K562 (cell line): ENCODE data around the gene STAG2. TPM values are rescaled to one million over a fixed set of nuclear protein-coding genes. Genes with fewer than 3 reads are reported as not detected.
"Not testable (repeated sequence)": the region's sequence is repeated elsewhere in the genome, so short reads cannot be mapped to it uniquely, and the experiment has no call there.

Experiments used
- ATAC-seq: fragments of 200-7000 bp; cut with Tn5 transposase; 3 replicates; pipeline ENCODE4 v1.9.1; 2020; ENCODE audit warnings: moderate library complexity
- BruUV-seq: library from RNA; stranded (reverse); fragments of 400-500 nt; replicated peaks from 2 replicates; lab custom pipeline; 2021; lab: Mats Ljungman, UMichigan
- CTCF ChIA-PET: fragments of 300-600 bp; formaldehyde crosslinking; extraction: SDS; loops from one replicate; lab custom pipeline; 2021; ENCODE audit warnings: low intra/inter-chr PET ratio; lab: Yijun Ruan, JAX
- POLR2A ChIA-PET: fragments of 300-600, 350-650 bp; sonication (Branson Sonifier 250); formaldehyde crosslinking; extraction: SDS; loops from one replicate; lab custom pipeline; 2021; ENCODE audit warnings: antibody characterized with exemption, inconsistent platforms; lab: Yijun Ruan, JAX
- DNase-seq, 4 experiments: peaks; one replicate each; pipeline versions ENCODE4 v3.0.0 to v3.0.0-alpha.2; 2011 to 2018; ENCODE audit warnings: low spot score in 3 of 4, mixed read lengths in 3 of 4; ENCODE audit errors: extremely low read depth in 1 of 4
- FAIRE-seq: peaks from 2 replicates; lab custom pipeline; 2011; peaks lifted over from hg19 to GRCh38; lab: Jason Lieb, UNC
- H2AFZ ChIP-seq: 2 replicates; pipeline ENCODE4 v1.6.0; 2011; ENCODE audit warnings: low read depth, low read length, control low read depth, inconsistent platforms
- H3K27ac ChIP-seq: fragments of 200-600 bp; 3 replicates; pipeline ENCODE4 v1.8.0; 2011; ENCODE audit warnings: low read depth, mild to moderate bottlenecking, control low read depth, inconsistent platforms, low read length, moderate library complexity, mixed read lengths; ENCODE audit errors: extremely low read depth
- H3K27me3 ChIP-seq, 2 experiments: fragments of 300-600 bp in 1 of 2; 2 replicates in 1 of 2; 3 replicates in 1 of 2; pipeline versions ENCODE4 v1.6.0 to v1.8.0; 2011; ENCODE audit warnings: inconsistent platforms in 2 of 2, low read length in 2 of 2, mild to moderate bottlenecking in 1 of 2, mixed read lengths in 1 of 2, moderate library complexity in 1 of 2; ENCODE audit not compliant: control insufficient read depth in 2 of 2, insufficient read depth in 2 of 2
- H3K36me3 ChIP-seq: fragments of 300-600 bp; 3 replicates; pipeline ENCODE4 v1.8.0; 2011; ENCODE audit warnings: mild to moderate bottlenecking, low read length, inconsistent platforms; ENCODE audit not compliant: control insufficient read depth, insufficient read depth
- H3K4me1 ChIP-seq, 2 experiments: fragments of 200-600 bp in 1 of 2; replicated peaks in 1 of 2; 2 replicates in 1 of 2; 3 replicates in 1 of 2; pipeline versions ENCODE4 v1.5.1 to v1.8.0; 2011; ENCODE audit warnings: inconsistent platforms in 2 of 2, low read length in 2 of 2, mild to moderate bottlenecking in 1 of 2, mixed read lengths in 1 of 2, moderate library complexity in 1 of 2; ENCODE audit not compliant: control insufficient read depth in 2 of 2, insufficient read depth in 2 of 2
- H3K4me2 ChIP-seq: 2 replicates; pipeline ENCODE4 v1.6.1; 2011; ENCODE audit warnings: low read length, control low read depth, inconsistent platforms, mixed read lengths; ENCODE audit not compliant: insufficient read depth
- H3K4me3 ChIP-seq: fragments of 200-600 bp; sonication (generic), shearing (Covaris generic); 2 replicates; pipeline ENCODE4 v1.5.1; 2016; ENCODE audit warnings: control low read depth, inconsistent platforms
- H3K79me2 ChIP-seq: fragments of 200-600 bp; 3 replicates; pipeline ENCODE4 v1.8.0; 2011; ENCODE audit warnings: low read length, inconsistent platforms; ENCODE audit not compliant: control insufficient read depth, insufficient read depth
- H3K9ac ChIP-seq, 2 experiments: 2 replicates each; pipeline versions ENCODE4 v1.6.0 to v1.6.1; 2011; ENCODE audit warnings: low read depth in 2 of 2, low read length in 2 of 2, control low read depth in 1 of 2, inconsistent platforms in 1 of 2, mild to moderate bottlenecking in 1 of 2, mixed read lengths in 1 of 2; ENCODE audit not compliant: insufficient read depth in 1 of 2
- H3K9me1 ChIP-seq: one replicate; pipeline ENCODE4 v1.6.0; 2011; ENCODE audit warnings: inconsistent platforms, mild to moderate bottlenecking, low read length, moderate library complexity; ENCODE audit not compliant: control insufficient read depth, insufficient read depth
- H3K9me3 ChIP-seq: replicated peaks from 2 replicates; pipeline ENCODE4 v1.5.1; 2011; ENCODE audit warnings: low read depth, low read length, inconsistent platforms; ENCODE audit not compliant: control insufficient read depth, insufficient read depth
- H4K20me1 ChIP-seq: replicated peaks from 2 replicates; pipeline ENCODE4 v1.6.1; 2011; ENCODE audit warnings: low read length, inconsistent platforms, mixed read lengths; ENCODE audit not compliant: control insufficient read depth, insufficient read depth
- ETV5 ChIP-seq: sonication (generic); formaldehyde crosslinking; IDR thresholded peaks from 2 replicates; pipeline ENCODE4 v1.4.0; 2020; ENCODE audit warnings: low read depth, mild to moderate bottlenecking, missing genetic modification reagents
- HDAC1 ChIP-seq, 2 experiments: fragments of 450-650 bp; IDR thresholded peaks; 2 replicates each; pipeline ENCODE4 v1.6.1; 2016 to 2017; ENCODE audit warnings: inconsistent platforms in 1 of 2, mild to moderate bottlenecking in 1 of 2, moderate library complexity in 1 of 2
- HNRNPH1 ChIP-seq: fragments of 200-400 bp; formaldehyde crosslinking; optimal IDR thresholded peaks from 2 replicates; pipeline ENCODE3; 2017; ENCODE audit warnings: low read depth, mild to moderate bottlenecking, low read length, moderate library complexity
- MTF1 ChIP-seq: fragments of 250-450 bp; sonication (Bioruptor Pico); IDR thresholded peaks from 2 replicates; pipeline ENCODE4 v1.9.0; 2021; ENCODE audit warnings: moderate library complexity, mild to moderate bottlenecking, inconsistent platforms, borderline replicate concordance
- PHF20 ChIP-seq: fragments of 450-650 bp; IDR thresholded peaks from 2 replicates; pipeline ENCODE4 v1.6.1; 2018; ENCODE audit not compliant: partially characterized antibody
- POLR2B ChIP-seq: fragments of 450-650 bp; IDR thresholded peaks from 2 replicates; pipeline ENCODE4 v1.6.1; 2018; ENCODE audit warnings: low read depth; ENCODE audit not compliant: partially characterized antibody
- RCOR1 ChIP-seq, 2 experiments: IDR thresholded peaks; 2 replicates each; pipeline ENCODE4 v1.6.1; 2012; ENCODE audit warnings: low read depth in 2 of 2, low read length in 2 of 2, borderline replicate concordance in 1 of 2, improper control_type of control experiment in 1 of 2
- RNF2 ChIP-seq: sonication (generic); IDR thresholded peaks from 2 replicates; pipeline ENCODE4 v1.6.1; 2016
- SMAD4 ChIP-seq: fragments of 250-450 bp; sonication (Bioruptor Pico); conservative IDR thresholded peaks from 2 replicates; pipeline ENCODE4 v1.8.0; 2021; ENCODE audit warnings: inconsistent platforms, mild to moderate bottlenecking, moderate library complexity
- TEAD1 ChIP-seq, 2 experiments: fragments of 450-650 bp in 1 of 2; sonication (generic) in 1 of 2; formaldehyde crosslinking; IDR thresholded peaks; 2 replicates each; pipeline versions ENCODE4 v1.4.0 to v1.8.0; 2020 to 2022; ENCODE audit warnings: mild to moderate bottlenecking in 2 of 2, missing genetic modification reagents in 1 of 2
- ZNF146 ChIP-seq: IDR thresholded peaks from one replicate; pipeline ENCODE4 v1.6.1; 2018; ENCODE audit warnings: missing compliant biosample characterization; ENCODE audit not compliant: unreplicated experiment
- WGBS: fragments of 100-300 bp; shearing (Covaris generic); methylation state at CpG from one replicate; pipeline ENCODE4 v1.1.6; 2016; ENCODE audit warnings: low coverage, mixed read lengths; ENCODE audit not compliant: insufficient coverage; ENCODE audit errors: missing lambda C conversion rate; 5-methylcytosine and 5-hydroxymethylcytosine counted together
- in situ Hi-C: fragments of 300-500 bp; cut with MboI; formaldehyde crosslinking; loops from 4 replicates; pipeline ENCODE4 v1.15.0; 2018; ENCODE audit warnings: inconsistent platforms, mixed read lengths
- intact Hi-C: fragments of 100-400 bp; cut with micrococcal nuclease; formaldehyde crosslinking; loops from 2 replicates; pipeline ENCODE4 v1.14.2; 2022
- polyA plus RNA-seq, 8 experiments: library from polyadenylated mRNA; depleted of rRNA in 4 of 8; stranded (reverse) in 5 of 8; unstranded in 3 of 8; fragments of >200 nt; fragmentation: Nextera tagmentation in 2 of 8; fragmentation: Illumina TruSeq in 1 of 8; extraction: Ambion mirVana in 2 of 8; extraction: Trizol in 1 of 8; gene quantifications; 2 replicates each; pipeline versions ENCODE4 v1.2.1 to v1.2.3, GENCODE V29; 2011 to 2014; ENCODE audit warnings: inconsistent platforms in 1 of 8, missing spikeins in 1 of 8
- total RNA-seq, 7 experiments: library from RNA; depleted of rRNA in 6 of 7; stranded (reverse); fragments of >200 nt in 6 of 7; fragmentation: Illumina TruSeq in 2 of 7; extraction: Trizol in 2 of 7; gene quantifications; 2 replicates each; pipeline versions ENCODE4 v1.2.1 to v1.2.3, GENCODE V29; 2011 to 2021; ENCODE audit warnings: low replicate concordance in 1 of 7
- TF ChIP-seq, protein P1 (sequence below): fragments of 150-350 bp; conservative IDR thresholded peaks from 2 replicates; pipeline ENCODE4 v1.6.1; 2014; ENCODE audit warnings: low read length

Gene STAG2
- total and polyA plus RNA-seq, 9 of the 15 experiments (the other 6 are each of a cell fraction or from before 2014, with no cell fraction given), result 40.3 to 133 (median 90.1) TPM

DNA sequence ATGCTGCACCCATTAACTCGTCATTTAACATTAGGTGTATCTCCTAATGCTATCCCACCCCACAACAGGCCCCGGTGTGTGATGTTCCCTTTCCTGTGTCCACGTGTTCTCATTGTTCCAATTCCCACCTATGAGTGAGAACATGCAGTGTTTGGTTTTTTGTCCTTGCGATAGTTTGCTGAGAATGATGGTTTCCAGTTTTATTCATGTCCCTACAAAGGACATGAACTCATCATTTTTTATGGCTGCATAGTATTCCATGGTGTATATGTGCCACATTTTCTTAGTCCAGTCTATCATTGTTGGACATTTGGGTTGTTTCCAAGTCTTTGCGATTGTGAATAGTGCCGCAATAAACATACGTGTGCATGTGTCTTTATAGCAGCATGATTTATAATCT, 143.0 kb downstream of the STAG2 start:
- CTCF ChIA-PET, H3K9me3 ChIP-seq, H3K4me2 ChIP-seq, H3K79me2 ChIP-seq, BruUV-seq, in situ Hi-C loops, intact Hi-C loops, H3K27ac ChIP-seq, H2AFZ ChIP-seq, DNase-seq, H3K9me1 ChIP-seq, H3K4me1 ChIP-seq, H3K27me3 ChIP-seq, ATAC-seq, H4K20me1 ChIP-seq, POLR2A ChIA-PET, H3K4me3 ChIP-seq, H3K9ac ChIP-seq, FAIRE-seq: not testable (repeated sequence)
- 88% methylated on average over 6 of the region's 7 CpGs for WGBS
- TF ChIP-seq ZNF146 (CRISPR knock-in tag), result peak; percentile 77
- peaks cover 18% of the 10 kb centered on the region; the same call in 1 of the 3 replicates for H3K36me3 ChIP-seq

DNA sequence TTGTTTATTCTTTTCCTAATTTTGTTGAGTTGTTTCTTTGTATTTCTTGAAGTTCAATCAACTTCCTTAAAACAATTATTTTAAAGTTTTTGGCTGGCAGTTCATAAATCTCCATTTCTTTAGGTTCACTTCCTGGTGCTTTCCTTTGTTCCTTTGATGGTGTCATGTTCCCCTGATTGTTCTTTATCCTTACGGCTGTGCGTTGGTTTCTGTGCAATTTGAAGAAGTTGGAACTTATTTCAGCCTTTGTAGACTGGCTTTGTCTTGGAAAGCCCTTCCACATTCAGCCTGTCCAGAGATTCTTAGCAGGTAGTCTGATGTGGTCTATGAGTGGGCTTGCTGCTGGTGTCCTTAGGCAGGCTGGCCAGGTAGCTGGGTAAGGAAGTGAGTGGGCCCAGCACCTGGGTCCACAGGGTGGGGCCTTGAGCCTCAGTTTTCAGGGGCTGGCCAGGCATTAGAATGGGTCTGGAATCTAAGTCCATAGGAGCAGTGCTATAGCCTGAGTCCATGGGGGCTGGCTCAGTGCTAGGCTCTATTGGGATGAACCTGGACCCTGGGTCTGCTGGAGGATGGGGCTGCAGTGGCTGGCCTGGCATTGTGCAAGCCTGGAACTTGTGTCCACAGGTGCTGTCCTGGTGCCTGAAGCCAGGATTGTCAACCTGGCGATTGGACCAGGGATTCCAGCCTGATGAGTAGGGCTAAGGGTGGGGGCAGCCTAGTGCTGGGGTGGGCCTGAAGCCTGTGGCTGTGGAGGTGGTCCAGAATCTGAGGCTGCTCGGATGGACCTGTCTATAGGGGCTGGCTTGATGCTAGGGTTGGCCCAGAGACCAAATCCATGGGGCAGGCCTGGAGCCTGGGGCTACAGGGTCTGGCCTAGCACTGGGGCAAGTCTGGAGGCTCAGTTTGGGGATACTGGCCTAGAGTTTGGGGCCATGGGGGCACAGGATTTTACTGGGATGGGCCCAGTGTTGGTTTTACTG, 152.4 kb downstream of the STAG2 start:
- FAIRE-seq (no peak), ATAC-seq (no peak; the same call in 2 of the 3 replicates), DNase-seq (no peak)
- H3K79me2 ChIP-seq, result no peaks in the 10 kb centered on the region
- H3K4me3 ChIP-seq, result no peak overlapping the region
- ChIA-PET POLR2A (no interaction called here), CTCF (no interaction called here)
- H3K4me1 ChIP-seq, result peaks cover 5 to 9% of the 10 kb centered on the region in 2 experiments; a peak in 3 of 5 replicates
- no peaks in the 10 kb centered on the region for H3K9me1 ChIP-seq
- H2AFZ ChIP-seq, result no peak overlapping the region
- in situ Hi-C loops, result no loop called here
- H3K4me2 ChIP-seq, result no peak overlapping the region
- no peaks in the 10 kb centered on the region for H3K9me3 ChIP-seq
- no peak overlapping the region for H3K9ac ChIP-seq
- no peaks in the 10 kb centered on the region for H3K36me3 ChIP-seq
- H4K20me1 ChIP-seq, result no peaks in the 10 kb centered on the region
- WGBS, result 63% methylated on average over 2 of the region's 4 CpGs
- no TSS peak for BruUV-seq
- intact Hi-C loops, result no loop called here
- H3K27me3 ChIP-seq, result no peaks in the 10 kb centered on the region
- H3K27ac ChIP-seq, result no peak overlapping the region
- TF ChIP-seq RCOR1 (IDR thresholded peaks at IDR 0.05; ENCODE audit: borderline replicate concordance in 1 of 2, low read depth in 2 of 2, low read length in 2 of 2) (no peak), HNRNPH1 (no peak), ETV5 (CRISPR knock-in tag) (no peak), HDAC1 (IDR thresholded peaks at IDR 0.05) (no peak), PHF20 (no peak), SMAD4 (CRISPR knock-in tag) (no peak), TEAD1 (CRISPR knock-in tag; IDR thresholded peaks at IDR 0.05) (no peak), MTF1 (CRISPR knock-in tag) (no peak), RNF2 (no peak), POLR2B (no peak)
- TF ChIP-seq, protein P1, sequence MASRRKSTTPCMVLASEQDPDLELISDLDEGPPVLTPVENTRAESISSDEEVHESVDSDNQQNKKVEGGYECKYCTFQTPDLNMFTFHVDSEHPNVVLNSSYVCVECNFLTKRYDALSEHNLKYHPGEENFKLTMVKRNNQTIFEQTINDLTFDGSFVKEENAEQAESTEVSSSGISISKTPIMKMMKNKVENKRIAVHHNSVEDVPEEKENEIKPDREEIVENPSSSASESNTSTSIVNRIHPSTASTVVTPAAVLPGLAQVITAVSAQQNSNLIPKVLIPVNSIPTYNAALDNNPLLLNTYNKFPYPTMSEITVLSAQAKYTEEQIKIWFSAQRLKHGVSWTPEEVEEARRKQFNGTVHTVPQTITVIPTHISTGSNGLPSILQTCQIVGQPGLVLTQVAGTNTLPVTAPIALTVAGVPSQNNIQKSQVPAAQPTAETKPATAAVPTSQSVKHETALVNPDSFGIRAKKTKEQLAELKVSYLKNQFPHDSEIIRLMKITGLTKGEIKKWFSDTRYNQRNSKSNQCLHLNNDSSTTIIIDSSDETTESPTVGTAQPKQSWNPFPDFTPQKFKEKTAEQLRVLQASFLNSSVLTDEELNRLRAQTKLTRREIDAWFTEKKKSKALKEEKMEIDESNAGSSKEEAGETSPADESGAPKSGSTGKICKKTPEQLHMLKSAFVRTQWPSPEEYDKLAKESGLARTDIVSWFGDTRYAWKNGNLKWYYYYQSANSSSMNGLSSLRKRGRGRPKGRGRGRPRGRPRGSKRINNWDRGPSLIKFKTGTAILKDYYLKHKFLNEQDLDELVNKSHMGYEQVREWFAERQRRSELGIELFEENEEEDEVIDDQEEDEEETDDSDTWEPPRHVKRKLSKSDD, result no peak
